Colon (tissue), 2 donors: Measurements from ENCODE around the gene NYAP2.

Experiments used
- FAIRE-seq: peaks from 2 replicates; lab custom pipeline; 2012; peaks lifted over from hg19 to GRCh38; lab: Jason Lieb, UNC
- donor health status: control.
- donor health status: control.

NYAP2 gene

DNA sequence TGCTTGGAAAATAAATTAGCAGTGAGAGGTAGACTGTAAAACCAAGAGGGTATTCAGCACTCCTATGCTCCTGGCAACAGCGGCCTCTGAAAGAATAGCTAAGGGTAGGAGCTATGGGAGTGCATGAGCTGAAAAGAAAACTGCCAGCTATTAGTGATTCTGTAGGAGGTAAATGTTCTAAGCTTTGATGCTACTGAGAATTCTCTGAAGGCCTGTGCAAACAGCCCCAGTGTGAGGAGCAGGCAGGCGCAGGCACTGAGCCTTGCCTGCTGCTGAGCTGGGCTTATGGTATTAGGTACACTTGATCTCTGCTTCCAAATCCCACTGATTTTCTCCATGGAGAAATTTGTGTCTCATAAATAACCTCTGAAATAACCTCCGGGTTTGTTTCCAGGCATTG lies 86.7 kb downstream of the NYAP2 start:
- FAIRE-seq = no peak

DNA sequence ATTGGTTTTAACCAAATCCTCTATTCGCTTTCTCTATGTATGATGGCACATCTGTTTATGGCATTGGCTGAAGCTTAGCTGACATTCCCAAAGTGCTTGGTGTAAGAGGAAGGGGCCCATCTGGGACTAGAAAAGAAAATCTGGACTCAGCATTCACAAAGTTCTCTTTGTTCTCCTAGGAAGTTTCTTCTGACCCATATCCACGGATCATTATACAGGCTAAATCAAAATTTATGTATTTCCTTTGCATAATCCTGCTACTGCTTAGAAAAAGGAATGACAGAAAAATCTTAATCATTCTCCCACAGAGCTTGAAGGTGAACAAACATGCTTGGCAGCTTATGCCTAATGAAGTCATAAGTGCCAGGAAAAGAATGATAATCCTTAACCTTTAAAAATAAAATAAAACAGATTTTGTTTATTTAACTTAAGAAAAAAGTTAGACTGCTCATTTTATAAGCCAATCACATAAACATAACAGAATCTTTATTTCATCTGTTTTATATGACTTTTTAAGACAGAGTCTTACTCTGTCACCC lies 88.4 kb downstream of the NYAP2 start:
- no peak for FAIRE-seq

DNA sequence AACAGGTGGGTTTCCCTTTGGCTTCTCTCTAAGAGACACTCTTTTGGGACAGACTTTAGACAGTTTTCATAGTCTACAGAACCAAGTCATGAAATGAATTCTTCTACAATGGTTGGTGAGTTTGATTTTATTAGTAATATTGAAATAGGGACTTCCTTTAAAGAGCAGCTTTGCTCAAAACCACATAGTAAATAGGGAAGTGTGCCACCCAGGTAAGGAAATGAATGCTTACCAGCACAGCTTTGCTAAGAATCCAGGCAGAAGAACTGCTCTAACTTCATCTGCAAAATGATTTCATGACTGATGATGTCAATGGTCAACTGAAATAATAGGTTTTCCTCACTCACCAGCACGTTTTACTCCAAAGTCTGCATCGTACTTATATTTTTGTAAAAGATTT lies 89.2 kb downstream of the NYAP2 start:
- FAIRE-seq = no peak

GRCh38 chr2:225493420-225494099 lies 94.0 kb downstream of the NYAP2 start:
- no peak for FAIRE-seq

- no peak for FAIRE-seq
These were observed 94.6 kb downstream of the NYAP2 start for GRCh38 chr2:225494100-225494459.

GRCh38 chr2:225495706-225496105 lies 96.2 kb downstream of the NYAP2 start:
- FAIRE-seq = no peak

- FAIRE-seq = no peak
These were observed 97.1 kb downstream of the NYAP2 start for GRCh38 chr2:225496568-225496967.

GRCh38 chr2:225497166-225497565 lies 97.7 kb downstream of the NYAP2 start:
- FAIRE-seq = no peak

DNA sequence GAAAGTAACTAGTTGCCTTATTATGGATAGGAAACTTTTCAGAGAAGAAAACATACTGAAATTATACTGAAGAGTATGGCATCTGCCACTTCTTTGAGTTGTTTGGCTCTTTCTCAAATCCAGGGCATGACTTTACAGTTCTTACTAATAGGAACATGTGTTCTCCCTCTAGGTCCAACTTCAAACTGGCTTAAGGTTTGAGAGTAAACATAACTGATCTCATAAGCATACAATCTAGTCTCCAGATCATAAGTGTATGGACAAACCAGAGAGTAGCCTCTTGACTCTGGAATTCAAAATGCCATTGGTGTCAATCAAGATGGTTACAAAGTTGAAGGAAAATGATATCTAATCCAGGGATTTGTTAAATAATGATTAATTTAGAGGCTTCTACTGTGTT lies 101.5 kb downstream of the NYAP2 start:
- FAIRE-seq = no peak

DNA sequence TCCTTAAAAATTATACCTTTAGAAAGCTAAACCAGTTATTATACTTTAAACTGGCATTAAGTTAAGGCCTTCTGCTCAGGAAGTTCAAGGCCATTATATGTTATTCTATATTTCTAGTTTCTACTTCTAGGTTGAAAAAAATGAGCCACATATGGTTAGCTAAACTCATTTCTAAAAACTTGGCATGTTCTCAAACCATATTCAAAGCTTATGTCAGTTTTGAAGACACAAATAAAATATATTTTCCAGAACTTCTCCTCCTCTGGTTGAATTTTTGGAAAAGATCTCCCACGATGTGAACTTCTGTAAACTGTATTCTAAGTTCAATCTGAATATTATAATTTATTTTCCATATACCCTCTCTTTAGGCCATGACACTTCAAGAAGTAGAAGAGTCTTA lies 103.5 kb downstream of the NYAP2 start:
- no peak for FAIRE-seq

- FAIRE-seq = no peak
These were observed 111.3 kb downstream of the NYAP2 start for GRCh38 chr2:225510796-225511195.

DNA sequence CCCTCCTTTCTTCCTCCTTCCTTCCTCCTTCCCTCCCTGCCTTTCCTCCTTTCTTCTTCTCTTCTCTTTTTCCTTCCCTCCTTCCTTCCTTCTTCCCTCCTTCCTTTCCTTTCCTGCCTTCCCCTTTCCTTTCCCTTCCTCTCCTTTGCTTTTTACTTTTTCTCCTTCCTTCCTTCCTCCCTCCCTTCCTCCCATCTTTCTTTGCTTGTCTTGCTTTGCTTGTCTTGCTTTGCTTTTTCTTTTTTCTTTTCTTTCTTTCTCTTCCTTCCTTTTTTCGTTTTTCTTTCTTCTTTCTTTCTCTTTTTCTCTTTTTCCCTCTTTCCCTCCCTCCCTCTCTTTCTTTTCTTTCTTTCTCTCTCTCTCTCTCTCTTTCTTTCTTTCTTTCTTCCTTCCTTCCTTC lies 113.0 kb downstream of the NYAP2 start:
- FAIRE-seq = no peak

GRCh38 chr2:225512876-225513540 lies 113.5 kb downstream of the NYAP2 start:
- FAIRE-seq = no peak

- FAIRE-seq = no peak
These were observed 115.5 kb downstream of the NYAP2 start for GRCh38 chr2:225515033-225515432.

GRCh38 chr2:225526760-225527390 lies 127.4 kb downstream of the NYAP2 start:
- no peak for FAIRE-seq

DNA sequence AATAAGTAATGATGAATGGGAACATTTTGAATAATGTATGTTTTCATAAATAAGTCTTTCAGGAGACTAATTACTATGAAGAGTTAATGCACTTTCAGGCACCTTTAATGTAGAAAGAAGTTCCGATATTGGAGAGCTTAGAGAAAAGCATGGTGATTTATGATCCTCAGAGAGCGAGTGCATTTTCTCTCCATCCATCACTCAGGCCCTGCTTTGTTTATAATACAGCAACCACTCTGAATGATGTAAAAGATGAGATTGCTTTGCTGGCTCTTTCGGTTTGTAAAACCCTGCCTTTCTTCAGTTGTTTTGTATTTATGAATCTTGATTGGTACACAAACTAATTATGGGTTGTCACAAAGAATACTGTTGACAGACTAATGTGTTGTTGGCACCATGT lies 132.0 kb downstream of the NYAP2 start:
- no peak for FAIRE-seq

DNA sequence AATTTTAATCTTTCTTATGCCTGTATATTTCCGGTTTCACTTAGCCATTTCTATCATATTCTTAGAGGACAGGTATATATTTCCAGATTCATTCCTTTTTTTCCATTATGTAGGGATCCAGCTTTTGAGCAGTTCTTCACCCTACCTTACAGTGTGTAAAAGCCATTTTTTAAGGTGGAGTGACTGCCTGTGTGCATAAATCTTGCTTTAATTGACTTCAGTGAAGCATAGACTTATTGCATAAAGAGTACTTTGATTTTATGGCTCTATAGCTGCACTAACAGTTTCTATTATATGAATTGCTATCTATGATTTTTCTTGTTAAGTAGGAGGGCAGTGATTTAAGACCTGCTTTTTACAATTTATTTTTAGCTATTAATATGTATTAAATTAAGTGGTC lies 132.6 kb downstream of the NYAP2 start:
- no peak for FAIRE-seq

GRCh38 chr2:225534037-225534436 lies 134.5 kb downstream of the NYAP2 start:
- no peak for FAIRE-seq

DNA sequence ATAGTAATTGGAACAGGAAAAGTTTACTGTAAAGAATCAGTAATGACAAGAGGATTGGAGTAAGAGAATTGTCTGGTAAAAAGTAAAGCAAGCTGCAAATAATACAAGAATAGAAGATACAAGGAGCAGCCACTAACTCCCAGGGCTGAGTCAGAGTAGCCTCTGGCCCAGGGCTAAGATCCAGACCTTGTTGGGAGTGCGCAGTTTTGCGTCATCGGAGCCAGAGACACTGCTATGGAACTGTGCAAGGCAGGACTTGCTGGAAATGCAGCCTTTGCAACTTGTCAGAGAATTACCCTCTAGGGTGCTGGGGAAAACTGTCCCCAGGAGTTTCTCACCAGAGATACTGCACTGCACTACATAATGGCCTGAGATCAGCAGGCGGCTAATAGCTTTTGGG lies 135.2 kb downstream of the NYAP2 start:
- FAIRE-seq = no peak

DNA sequence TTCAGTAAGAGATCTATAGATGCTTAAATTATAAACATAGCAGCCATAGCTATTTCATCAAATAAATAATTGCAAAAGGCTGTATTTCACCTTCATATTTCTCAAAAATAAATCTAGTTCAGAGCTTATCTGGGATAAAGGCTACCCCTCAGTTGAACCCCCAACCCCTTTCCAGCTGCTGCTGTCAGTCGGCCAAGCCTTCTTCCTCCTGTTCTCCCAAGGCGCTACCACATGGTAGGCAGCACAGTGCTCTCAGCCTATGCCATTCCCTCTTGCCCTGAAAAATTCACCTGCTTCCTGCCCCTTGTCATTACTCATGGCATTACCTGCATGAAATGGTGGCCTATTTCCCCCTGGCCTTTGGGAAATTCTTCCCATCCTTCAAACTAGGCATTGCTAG lies 136.5 kb downstream of the NYAP2 start:
- FAIRE-seq = no peak

- no peak for FAIRE-seq
These were observed 144.1 kb downstream of the NYAP2 start for GRCh38 chr2:225543626-225544025.

DNA sequence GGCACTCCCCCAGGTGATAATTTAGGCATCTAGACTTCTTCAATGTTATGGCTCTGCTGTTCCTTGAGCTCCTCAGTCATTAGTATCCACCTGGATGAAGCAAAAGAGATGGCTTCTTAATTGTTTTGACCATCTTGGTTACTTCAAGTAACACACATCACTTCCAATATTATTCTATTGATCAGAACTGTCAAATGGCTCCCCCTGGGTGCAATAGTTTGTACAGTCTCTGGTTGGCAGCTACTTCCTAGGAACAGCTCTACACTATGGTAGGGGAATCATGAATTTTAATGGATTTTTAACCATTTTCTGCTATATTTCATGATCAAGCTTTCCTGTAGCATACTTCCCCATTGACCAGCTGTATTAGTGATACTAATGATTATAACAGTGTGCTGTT lies 157.0 kb downstream of the NYAP2 start:
- FAIRE-seq = no peak

DNA sequence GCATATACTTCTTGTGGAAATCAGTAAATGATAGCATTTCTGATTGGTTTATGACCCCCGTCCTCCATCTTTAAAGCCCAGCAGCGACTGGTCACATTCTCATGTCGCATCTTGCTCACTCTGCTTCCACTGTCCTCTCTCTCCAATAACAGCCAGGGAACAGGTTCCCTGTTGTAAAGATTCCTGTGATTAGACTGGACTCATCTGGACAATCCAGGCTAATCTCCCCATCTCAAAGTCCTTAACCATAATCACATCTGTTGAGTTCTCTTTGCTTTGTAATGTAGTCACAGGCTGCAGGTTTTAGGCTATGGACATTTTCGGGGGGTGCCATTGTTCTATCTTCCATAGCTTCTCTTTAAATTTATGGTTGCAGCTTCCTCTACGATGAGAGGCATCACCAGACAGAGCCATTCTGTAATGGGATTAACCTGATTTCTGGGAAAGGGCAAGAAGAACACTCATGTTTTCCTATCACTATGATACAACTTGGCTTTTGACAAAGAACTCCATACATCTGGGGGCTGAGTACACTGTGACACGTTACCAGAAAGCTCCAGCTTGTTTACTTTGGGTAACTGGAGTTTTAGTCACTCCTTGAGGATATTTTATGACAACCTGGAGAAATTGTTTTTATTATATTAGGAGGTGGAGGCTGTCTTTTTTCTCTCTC lies 159.0 kb downstream of the NYAP2 start:
- FAIRE-seq = no peak
